Measurements from ENCODE around the gene ITGB1.

- no peak for TF ChIP-seq CTCF (IDR thresholded peaks at IDR 0.05)
- no peak for TF ChIP-seq E2F5 (CRISPR knock-in tag; IDR thresholded peaks at IDR 0.05)
- TF ChIP-seq IRF1 (CRISPR knock-in tag; IDR thresholded peaks at IDR 0.05) = no peak
- TF ChIP-seq OVOL2 (CRISPR knock-in tag; IDR thresholded peaks at IDR 0.05; ENCODE audit: borderline replicate concordance) = no peak
- TF ChIP-seq ZNF138 (CRISPR knock-in tag; conservative IDR thresholded peaks at IDR 0.05) = no peak
- no peak for TF ChIP-seq USF2 (CRISPR knock-in tag; IDR thresholded peaks at IDR 0.05)
- TF ChIP-seq SP1 (CRISPR knock-in tag; conservative IDR thresholded peaks at IDR 0.05) = no peak
- TF ChIP-seq ZBTB43 (CRISPR knock-in tag; IDR thresholded peaks at IDR 0.05) = no peak
- TF ChIP-seq ZNF121 (CRISPR knock-in tag; IDR thresholded peaks at IDR 0.05) = no peak
- TF ChIP-seq CREB1 (CRISPR knock-in tag; IDR thresholded peaks at IDR 0.05) = no peak
- TF ChIP-seq PRDM15 (CRISPR knock-in tag; IDR thresholded peaks at IDR 0.05) = no peak
- TF ChIP-seq ESRRA (CRISPR knock-in tag; IDR thresholded peaks at IDR 0.05; ENCODE audit: borderline replicate concordance) = no peak
- TF ChIP-seq MAX (CRISPR knock-in tag; IDR thresholded peaks at IDR 0.05) = no peak
These were observed 18.5 kb downstream of the ITGB1 start for GRCh38 chr10:32939296-32940111.

All from WTC11 (cell line).